Endodermal cell (in vitro differentiated cells): ENCODE measurements around the gene STYK1. TPM values are rescaled to one million over a fixed set of nuclear protein-coding genes. Genes with fewer than 3 reads are reported as not detected.

Source experiments
- DNase-seq: peaks from one replicate; pipeline ENCODE4 v3.0.0-alpha.2; 2017
- H3K27ac ChIP-seq: 2 replicates; pipeline ENCODE4 v1.5.1; 2013; ENCODE audit warnings: mild to moderate bottlenecking, low read depth, low read length, moderate library complexity
- H3K27me3 ChIP-seq: 2 replicates; pipeline ENCODE4 v1.6.1; 2013; ENCODE audit warnings: mild to moderate bottlenecking, low read length, moderate library complexity; ENCODE audit not compliant: insufficient read depth, control insufficient read depth, poor library complexity, severe bottlenecking
- H3K36me3 ChIP-seq: 2 replicates; pipeline ENCODE4 v1.7.0; 2013; ENCODE audit warnings: mild to moderate bottlenecking, low read length, moderate library complexity; ENCODE audit not compliant: control insufficient read depth, insufficient read depth
- H3K4me1 ChIP-seq: one replicate; pipeline ENCODE4 v1.7.0; 2013; ENCODE audit warnings: low read length; ENCODE audit not compliant: control insufficient read depth, insufficient read depth
- H3K4me3 ChIP-seq: 2 replicates; pipeline ENCODE4 v1.5.1; 2013; ENCODE audit warnings: mild to moderate bottlenecking, low read length, moderate library complexity
- H3K9ac ChIP-seq: 2 replicates; pipeline ENCODE4 v1.6.1; 2013; ENCODE audit warnings: mild to moderate bottlenecking, low read length, moderate library complexity; ENCODE audit not compliant: poor library complexity, severe bottlenecking; ENCODE audit errors: extremely low read depth
- H3K9me3 ChIP-seq: 2 replicates; pipeline ENCODE4 v1.6.1; 2013; ENCODE audit warnings: mild to moderate bottlenecking, low read length, moderate library complexity; ENCODE audit not compliant: control insufficient read depth
- H3K27ac Mint-ChIP-seq: 2 replicates; pipeline ENCODE4 v1.8.0; 2020; ENCODE audit warnings: mixed read lengths
- H3K27me3 Mint-ChIP-seq: 2 replicates; pipeline ENCODE4 v1.8.0; 2021; ENCODE audit warnings: mild to moderate bottlenecking, mixed read lengths; ENCODE audit not compliant: insufficient read depth
- H3K36me3 Mint-ChIP-seq: 2 replicates; pipeline ENCODE4 v1.8.0; 2020; ENCODE audit warnings: low read depth, mixed read lengths
- H3K4me1 Mint-ChIP-seq: 2 replicates; pipeline ENCODE4 v1.8.0; 2020; ENCODE audit warnings: mixed read lengths
- H3K4me3 Mint-ChIP-seq: 2 replicates; pipeline ENCODE4 v1.8.0; 2020; ENCODE audit warnings: mild to moderate bottlenecking, moderate library complexity, mixed read lengths
- H3K9me3 Mint-ChIP-seq: 2 replicates; pipeline ENCODE4 v1.8.0; 2020; ENCODE audit warnings: mild to moderate bottlenecking, mixed read lengths
- WGBS, 2 experiments: methylation state at CpG; one replicate each; pipeline versions ENCODE4 v1.1.5 to v1.1.7; 2013; ENCODE audit warnings: missing lambda C conversion rate in 2 of 2, mixed read lengths in 1 of 2; ENCODE audit not compliant: insufficient coverage in 1 of 2, insufficient read length in 1 of 2; 5-methylcytosine and 5-hydroxymethylcytosine counted together
- total RNA-seq, 2 donors: library from RNA; stranded (reverse); fragmentation: NEBNext Ultra II Directional in 1 of 2; extraction: Animal tissue kit (Norgen Biotek cat#: 25700) in 1 of 2; gene quantifications; 2 replicates in 1 of 2; 3 replicates in 1 of 2; pipeline ENCODE4 v1.2.1, GENCODE V29; 2021
- TF ChIP-seq, protein P1 (sequence below): fragments of 200-600 bp; sonication (generic); conservative IDR thresholded peaks from 2 replicates; pipeline ENCODE4 v1.5.0; 2021; ENCODE audit warnings: antibody characterized with exemption, mild to moderate bottlenecking

STYK1 gene
- total RNA-seq, 2 donors from 2014 or later = 3.3 to 4.5 TPM

DNA sequence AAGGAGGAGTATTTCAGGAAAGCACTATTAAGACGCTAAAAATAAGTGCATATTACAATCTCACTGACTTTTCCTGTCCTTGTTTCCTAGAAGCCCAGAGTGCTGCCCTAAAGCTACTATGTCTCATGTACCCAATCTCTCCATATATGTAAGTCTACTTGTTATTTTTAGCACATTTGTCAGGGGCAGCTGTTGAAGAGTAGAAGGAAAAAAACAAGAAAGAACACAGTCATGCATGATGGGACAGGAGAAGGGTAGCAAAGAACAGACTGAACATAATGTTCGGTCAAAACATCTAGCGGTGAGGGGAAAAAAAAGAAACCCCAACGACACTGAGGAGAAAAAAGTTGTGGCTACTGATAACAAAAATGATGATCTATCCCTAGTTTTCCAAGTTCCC lies 35.0 kb upstream of the STYK1 start:
- H3K4me1 ChIP-seq = no peaks in the 10 kb centered on the region
- 92 to 94% methylated on average over 3 to 4 of the region's 4 CpGs for WGBS, 2 experiments
- no peaks in the 10 kb centered on the region for H3K27me3 ChIP-seq
- no peaks in the 10 kb centered on the region for H3K9me3 ChIP-seq
- TF ChIP-seq, protein P1, sequence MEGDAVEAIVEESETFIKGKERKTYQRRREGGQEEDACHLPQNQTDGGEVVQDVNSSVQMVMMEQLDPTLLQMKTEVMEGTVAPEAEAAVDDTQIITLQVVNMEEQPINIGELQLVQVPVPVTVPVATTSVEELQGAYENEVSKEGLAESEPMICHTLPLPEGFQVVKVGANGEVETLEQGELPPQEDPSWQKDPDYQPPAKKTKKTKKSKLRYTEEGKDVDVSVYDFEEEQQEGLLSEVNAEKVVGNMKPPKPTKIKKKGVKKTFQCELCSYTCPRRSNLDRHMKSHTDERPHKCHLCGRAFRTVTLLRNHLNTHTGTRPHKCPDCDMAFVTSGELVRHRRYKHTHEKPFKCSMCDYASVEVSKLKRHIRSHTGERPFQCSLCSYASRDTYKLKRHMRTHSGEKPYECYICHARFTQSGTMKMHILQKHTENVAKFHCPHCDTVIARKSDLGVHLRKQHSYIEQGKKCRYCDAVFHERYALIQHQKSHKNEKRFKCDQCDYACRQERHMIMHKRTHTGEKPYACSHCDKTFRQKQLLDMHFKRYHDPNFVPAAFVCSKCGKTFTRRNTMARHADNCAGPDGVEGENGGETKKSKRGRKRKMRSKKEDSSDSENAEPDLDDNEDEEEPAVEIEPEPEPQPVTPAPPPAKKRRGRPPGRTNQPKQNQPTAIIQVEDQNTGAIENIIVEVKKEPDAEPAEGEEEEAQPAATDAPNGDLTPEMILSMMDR = no peak
- no peak for DNase-seq
- Mint-ChIP-seq H3K4me3 (no peak overlapping the region), H3K27me3 (no peaks in the 10 kb centered on the region), H3K9me3 (no peaks in the 10 kb centered on the region), H3K27ac (no peak overlapping the region), H3K36me3 (peaks cover 75% of the 10 kb centered on the region), H3K4me1 (peaks cover 7% of the 10 kb centered on the region)
- H3K36me3 ChIP-seq = peaks cover 85% of the 10 kb centered on the region
- H3K9ac ChIP-seq = no peak overlapping the region
- H3K4me3 ChIP-seq = no peak overlapping the region
- H3K27ac ChIP-seq = no peak overlapping the region

- no peaks in the 10 kb centered on the region for H3K27me3 ChIP-seq
- WGBS, 2 experiments = 94% methylated on average over 1 of the region's 2 CpGs; no CpG with 5 or more reads in 1 of the 2 experiments
- no peak overlapping the region for H3K27ac ChIP-seq
- no peaks in the 10 kb centered on the region for H3K9me3 ChIP-seq
- no peak overlapping the region for H3K9ac ChIP-seq
- DNase-seq = no peak
- Mint-ChIP-seq H3K4me1 (no peaks in the 10 kb centered on the region), H3K27me3 (no peaks in the 10 kb centered on the region), H3K9me3 (no peaks in the 10 kb centered on the region), H3K36me3 (peaks cover 75% of the 10 kb centered on the region), H3K4me3 (no peak overlapping the region), H3K27ac (no peak overlapping the region)
- peaks cover 86% of the 10 kb centered on the region for H3K36me3 ChIP-seq
- TF ChIP-seq, protein P1 = no peak
- H3K4me3 ChIP-seq = no peak overlapping the region
- no peaks in the 10 kb centered on the region for H3K4me1 ChIP-seq
These were observed 31.8 kb upstream of the STYK1 start for GRCh38 chr12:10705655-10706054.

- no peak overlapping the region for H3K27ac ChIP-seq
- H3K27ac Mint-ChIP-seq = no peak overlapping the region
- DNase-seq = no peak
- no peak overlapping the region for H3K4me3 ChIP-seq
- no peaks in the 10 kb centered on the region for H3K27me3 Mint-ChIP-seq
- no peaks in the 10 kb centered on the region for H3K4me1 Mint-ChIP-seq
- H3K9ac ChIP-seq = no peak overlapping the region
- 96 to 97% methylated on average over 13 to 14 of the region's 14 CpGs for WGBS, 2 experiments
- no peaks in the 10 kb centered on the region for H3K27me3 ChIP-seq
- no peaks in the 10 kb centered on the region for H3K4me1 ChIP-seq
- H3K36me3 ChIP-seq = peaks cover 86% of the 10 kb centered on the region
- TF ChIP-seq, protein P1 = no peak
- H3K36me3 Mint-ChIP-seq = peaks cover 73% of the 10 kb centered on the region
- H3K4me3 Mint-ChIP-seq = no peak overlapping the region
- no peaks in the 10 kb centered on the region for H3K9me3 ChIP-seq
- H3K9me3 Mint-ChIP-seq = no peaks in the 10 kb centered on the region
These were observed 28.0 kb upstream of the STYK1 start for GRCh38 chr12:10701843-10702242.
